COLO668 (cell line): ENCODE data around the gene BCAN.
"Not testable (repeated sequence)": the region's sequence is repeated elsewhere in the genome, so short reads cannot be mapped to it uniquely, and the experiment has no call there.

ENCODE experiments used
- DNase-seq: peaks from one replicate; lab custom pipeline; 2025; ENCODE audit not compliant: unreplicated experiment; lab: John Stamatoyannopoulos, UW

Gene BCAN

DNA sequence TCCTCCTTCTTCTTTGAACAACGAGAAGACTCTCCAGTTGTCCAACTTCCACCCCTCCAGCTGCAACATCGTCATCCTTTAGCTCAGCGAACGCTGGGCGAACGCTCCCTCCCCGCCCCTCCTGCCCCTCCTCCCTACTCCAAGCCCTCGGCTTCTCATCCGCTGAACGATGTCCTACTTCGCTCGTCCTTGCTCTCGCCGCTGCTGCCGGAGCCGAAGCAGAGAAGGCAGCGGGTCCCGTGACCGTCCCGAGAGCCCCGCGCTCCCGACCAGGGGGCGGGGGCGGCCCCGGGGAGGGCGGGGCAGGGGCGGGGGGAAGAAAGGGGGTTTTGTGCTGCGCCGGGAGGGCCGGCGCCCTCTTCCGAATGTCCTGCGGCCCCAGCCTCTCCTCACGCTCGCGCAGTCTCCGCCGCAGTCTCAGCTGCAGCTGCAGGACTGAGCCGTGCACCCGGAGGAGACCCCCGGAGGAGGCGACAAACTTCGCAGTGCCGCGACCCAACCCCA, at the start of gene BCAN:
TSS of gene BCAN (plus strand) at position 357 of the 504 bp plus-strand sequence. CDS start 3,938 bp downstream, outside the sequence.
- no peak for DNase-seq

DNA sequence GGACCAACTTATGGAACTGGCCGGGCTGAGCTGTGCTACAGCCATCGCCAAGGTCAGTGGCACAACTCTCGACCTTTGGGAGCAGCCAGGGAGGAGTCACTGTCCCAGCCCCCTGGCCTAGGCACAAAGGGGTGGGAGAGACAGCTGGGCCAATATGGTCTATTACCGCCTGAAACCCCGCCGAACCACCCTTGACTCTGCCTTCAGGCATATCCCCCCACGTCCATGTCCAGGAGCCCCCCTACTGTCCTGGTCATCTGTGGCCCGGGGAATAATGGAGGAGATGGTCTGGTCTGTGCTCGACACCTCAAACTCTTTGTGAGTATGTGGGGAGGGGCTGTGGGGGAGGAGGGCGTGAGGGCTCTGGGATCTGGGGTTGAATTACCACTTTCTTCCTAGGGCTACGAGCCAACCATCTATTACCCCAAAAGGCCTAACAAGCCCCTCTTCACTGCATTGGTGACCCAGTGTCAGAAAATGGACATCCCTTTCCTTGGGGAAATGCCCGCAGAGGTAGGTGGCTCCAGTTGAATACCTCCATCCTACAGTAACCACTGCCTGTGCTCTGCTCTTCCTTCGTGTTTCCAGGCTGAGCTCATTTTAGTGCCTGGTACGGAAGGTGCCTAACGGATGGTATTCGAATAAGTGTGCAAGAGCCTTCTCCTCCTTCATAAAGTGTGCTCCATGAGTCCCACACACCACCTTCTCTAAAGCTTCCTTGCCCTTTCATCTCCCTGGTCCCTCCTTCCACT, 49.6 kb upstream of the BCAN start:
- DNase-seq = no peak

- DNase-seq = peak; percentile 86
These were observed 48.8 kb upstream of the BCAN start for GRCh38 chr1:156592910-156593660.

- no peak for DNase-seq
These were observed 48.3 kb upstream of the BCAN start for GRCh38 chr1:156593661-156593989.

- DNase-seq = no peak
These were observed 47.7 kb upstream of the BCAN start for GRCh38 chr1:156594190-156594589.

- DNase-seq = no peak
These were observed 46.9 kb upstream of the BCAN start for GRCh38 chr1:156595016-156595415.

- DNase-seq = no peak
These were observed 45.5 kb upstream of the BCAN start for GRCh38 chr1:156596426-156596825.

GRCh38 chr1:156598125-156598524, 43.8 kb upstream of the BCAN start:
- DNase-seq = no peak

DNA sequence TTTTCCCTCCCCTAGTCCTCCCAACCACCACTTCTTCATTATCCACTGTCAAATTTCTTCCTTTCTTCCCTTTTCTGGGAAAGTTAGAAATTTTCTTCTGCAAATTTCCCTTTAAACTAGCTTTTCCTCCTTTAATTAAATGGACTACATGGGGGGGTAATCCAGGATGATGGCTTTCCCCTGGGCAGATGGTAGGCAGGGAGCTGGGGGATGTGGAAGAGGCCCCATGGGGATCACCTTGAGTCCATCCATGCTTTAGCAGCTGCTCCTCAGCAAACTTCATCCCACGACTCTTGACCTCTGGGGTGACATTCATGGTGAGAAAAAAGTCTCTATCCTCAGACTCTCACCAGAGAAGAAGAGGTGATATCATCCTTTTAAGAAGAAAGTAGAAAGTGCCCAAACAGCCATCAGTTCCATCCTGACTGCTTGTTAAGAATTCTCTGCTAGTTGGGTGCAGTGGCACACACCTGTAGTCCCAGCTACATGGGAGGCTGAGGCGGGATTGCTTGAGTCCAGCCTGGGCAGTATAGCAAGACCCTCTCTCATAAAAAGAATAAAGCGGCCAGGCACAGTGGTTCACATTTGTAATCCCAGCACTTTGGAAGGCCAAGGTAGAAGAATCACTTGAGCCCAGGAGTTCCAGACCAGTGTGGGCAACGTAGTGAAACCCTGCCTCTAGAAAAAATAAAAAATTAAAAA, 43.0 kb upstream of the BCAN start:
- DNase-seq = no peak

DNA sequence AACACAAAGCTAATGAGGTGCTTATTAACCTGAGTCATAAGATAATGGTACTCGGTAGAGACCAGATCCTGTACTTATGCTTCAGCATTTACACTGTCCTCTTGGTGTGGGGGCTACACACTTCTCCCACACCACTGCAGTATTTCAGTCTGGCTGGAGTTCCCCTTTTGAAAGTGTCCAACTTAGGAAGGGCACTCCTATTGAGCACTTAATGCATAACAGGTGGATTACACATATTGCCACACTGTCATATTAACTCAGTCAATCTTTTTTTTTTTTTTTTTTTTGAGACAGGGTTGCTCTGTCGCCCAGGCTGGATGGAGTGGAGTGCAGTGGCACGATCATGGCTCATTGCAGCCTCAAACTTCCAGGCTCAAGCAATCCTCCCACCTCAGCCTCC, 42.1 kb upstream of the BCAN start:
- DNase-seq = no peak

- peak; percentile 43 for DNase-seq
These were observed 41.2 kb upstream of the BCAN start for GRCh38 chr1:156600733-156601121.

- peak; percentile 77 for DNase-seq
These were observed 40.6 kb upstream of the BCAN start, which contains the start of gene GPATCH4 for GRCh38 chr1:156601122-156601830. TSS of gene GPATCH4 (minus strand) at chr1:156601479.

DNA sequence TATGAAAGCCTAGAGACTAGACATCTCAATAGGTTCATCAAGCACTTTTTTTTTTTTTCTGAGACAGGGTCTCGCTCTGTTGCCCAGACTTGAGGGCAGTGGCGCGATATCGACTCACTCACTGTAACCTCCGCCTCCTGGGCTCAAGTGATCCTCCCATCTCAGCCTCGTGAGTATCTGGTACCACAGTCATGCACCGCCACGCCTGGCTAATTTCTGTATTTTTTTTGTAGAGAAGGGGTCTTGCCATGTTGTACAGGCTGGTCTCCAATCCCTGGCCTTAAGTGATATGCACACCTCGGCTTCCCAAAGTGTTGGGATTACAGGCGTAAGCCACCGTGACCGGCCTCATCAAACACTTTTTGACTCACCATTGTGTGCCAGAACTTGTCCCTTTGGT, 40.0 kb upstream of the BCAN start:
- DNase-seq = no peak

- DNase-seq = no peak
These were observed 39.3 kb upstream of the BCAN start for GRCh38 chr1:156602557-156602993.

DNA sequence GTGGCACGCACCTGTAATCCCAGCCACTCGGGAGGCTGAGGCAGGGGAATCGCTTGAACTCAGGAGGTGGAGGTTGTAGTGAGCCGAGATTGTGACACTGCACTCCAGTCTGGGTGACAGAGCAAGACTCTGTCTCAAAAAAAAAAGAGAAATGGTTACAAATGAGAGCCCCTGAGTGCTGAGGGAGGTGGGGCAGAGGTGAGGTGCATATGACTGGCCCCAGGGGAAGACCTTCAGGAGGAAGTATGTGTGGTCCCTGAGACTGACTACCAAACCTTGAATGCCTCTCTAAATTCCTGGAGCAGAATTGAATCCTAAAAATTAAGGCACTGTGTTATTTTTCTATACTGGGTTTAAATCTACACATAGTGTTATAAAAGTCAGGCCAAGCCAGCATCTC, 34.6 kb upstream of the BCAN start:
- not testable (repeated sequence) for DNase-seq

- peak; percentile 67 for DNase-seq
These were observed 33.8 kb upstream of the BCAN start for GRCh38 chr1:156608036-156608674.

GRCh38 chr1:156608981-156609380, 32.9 kb upstream of the BCAN start:
- peak; percentile 79 for DNase-seq

DNA sequence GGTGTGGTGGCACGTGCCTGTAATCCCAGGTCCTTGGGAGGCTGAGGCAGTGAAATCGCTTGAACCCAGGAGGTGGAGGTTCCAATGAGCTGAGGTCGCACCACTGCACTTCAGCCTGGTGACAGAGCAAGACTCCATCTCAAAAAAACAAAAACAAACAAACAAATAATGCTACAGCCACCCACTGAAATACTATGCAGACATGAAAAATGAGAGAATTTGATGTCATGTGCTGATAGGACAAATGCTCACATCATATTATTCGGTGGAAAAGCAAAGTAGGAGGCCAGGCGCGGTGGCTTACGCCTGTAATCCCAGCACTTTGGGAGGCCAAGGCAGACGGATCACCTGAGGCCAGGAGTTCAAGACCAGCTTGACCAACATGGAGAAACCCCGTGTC, 31.8 kb upstream of the BCAN start:
- DNase-seq = not testable (repeated sequence)

DNA sequence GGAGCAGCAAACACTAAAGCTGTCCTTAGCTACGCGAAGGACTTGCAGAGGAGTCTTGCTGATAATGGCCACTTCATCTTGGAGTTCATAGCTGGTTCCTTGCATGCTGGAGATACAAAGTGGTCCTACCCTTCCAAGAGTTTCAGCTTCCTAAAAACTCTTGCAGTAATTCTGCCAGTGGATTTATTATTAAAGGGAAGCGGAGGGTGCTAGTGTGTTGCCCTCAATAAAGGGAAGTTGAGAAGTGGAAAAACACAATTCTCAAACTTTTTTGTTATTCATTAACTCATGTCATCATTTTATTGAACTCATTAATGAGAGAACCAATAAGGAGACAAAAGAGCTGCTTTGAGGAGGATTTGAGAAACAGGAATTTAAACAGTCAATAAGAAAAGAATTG, 29.3 kb upstream of the BCAN start:
- no peak for DNase-seq

GRCh38 chr1:156615946-156616345, 26.0 kb upstream of the BCAN start:
- no peak for DNase-seq
